ENCODE data around the gene LRRC74A.

GRCh38 chr14:76782885-76783566, 43.2 kb upstream of the LRRC74A start:
- no peak for TF ChIP-seq ZNF165 (CRISPR knock-in tag; IDR thresholded peaks at IDR 0.05; ENCODE audit: borderline replicate concordance)
- no peak for TF ChIP-seq FOXJ2 (tag; IDR thresholded peaks at IDR 0.05)
- no peak for TF ChIP-seq CTCF (IDR thresholded peaks at IDR 0.05 in 2 of 3, conservative IDR thresholded peaks at IDR 0.05 in 1 of 3; ENCODE audit: insufficient read depth in 2 of 3, low read depth in 1 of 3, low read length in 3 of 3)
- no peak for TF ChIP-seq CEBPB (tag; IDR thresholded peaks at IDR 0.05)
- TF ChIP-seq POLR2A (conservative IDR thresholded peaks at IDR 0.05), result no peak
- TF ChIP-seq GABPB1 (CRISPR knock-in tag; IDR thresholded peaks at IDR 0.05), result no peak
- no peak for TF ChIP-seq NBN (IDR thresholded peaks at IDR 0.05; ENCODE audit: low read depth)
- no peak for TF ChIP-seq TCF7 (IDR thresholded peaks at IDR 0.05; ENCODE audit: borderline replicate concordance)
- no peak for TF ChIP-seq FOXK1 (CRISPR knock-in tag; IDR thresholded peaks at IDR 0.05; ENCODE audit: borderline replicate concordance)
- TF ChIP-seq ZNF184 (CRISPR knock-in tag; IDR thresholded peaks at IDR 0.05), result no peak
- TF ChIP-seq PHB2 (IDR thresholded peaks at IDR 0.05; ENCODE audit: low read depth), result no peak
- TF ChIP-seq MYC (IDR thresholded peaks at IDR 0.05; ENCODE audit: low read depth, low read length), result no peak
- no peak for TF ChIP-seq MYC (CRISPR knock-in tag; IDR thresholded peaks at IDR 0.05; ENCODE audit: borderline replicate concordance, low read depth)

Measured in K562 (cell line).